Measurements from ENCODE around the gene OSBPL3.

DNA sequence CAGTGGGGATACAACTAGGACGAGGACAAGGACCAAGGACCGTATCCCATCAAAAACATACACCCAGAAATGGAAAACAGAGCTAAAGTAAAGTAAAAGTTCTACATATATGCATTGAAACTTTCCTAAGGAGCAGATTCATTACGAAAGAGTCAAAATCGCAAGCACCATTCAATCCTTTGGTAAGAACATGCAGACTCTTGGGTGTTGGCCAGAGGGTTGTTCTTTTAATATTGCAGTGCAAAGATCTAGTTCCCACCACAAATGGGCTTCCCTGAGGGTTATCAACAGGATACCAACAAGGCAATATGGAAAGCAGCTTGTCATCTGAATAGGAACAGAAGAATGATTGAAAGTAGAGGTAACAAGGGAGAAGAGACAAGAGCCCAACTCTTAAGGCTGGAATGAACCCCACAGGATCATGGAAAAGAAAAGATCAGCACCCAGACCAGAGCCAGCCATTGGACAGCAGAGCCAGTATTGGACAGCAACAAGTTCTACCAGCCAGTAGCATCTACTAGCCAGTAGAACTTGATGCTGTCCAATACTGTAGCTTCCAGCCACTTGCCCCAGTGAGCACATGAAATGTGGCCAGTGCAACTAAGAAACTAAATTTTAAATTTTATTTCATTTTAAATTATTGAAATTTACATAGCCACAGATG is 66.0 kb downstream of the OSBPL3 start:
- TF ChIP-seq CTCF (conservative IDR thresholded peaks at IDR 0.05 in 1 of 2, IDR thresholded peaks at IDR 0.05 in 1 of 2; ENCODE audit: extremely low read depth in 1 of 2, insufficient read depth in 1 of 2, low read depth in 1 of 2, low read length in 2 of 2) = no peak
- no peak for TF ChIP-seq EZH2 (IDR thresholded peaks at IDR 0.05; ENCODE audit: borderline replicate concordance, low read length)

Measured in mammary epithelial cell (primary cell).